ENCODE data around the gene RAD54L. TPM values are rescaled to one million over a fixed set of nuclear protein-coding genes. Genes with fewer than 3 reads are reported as not detected.

The RAD54L gene
- total RNA-seq, 1 donor: 1.4 TPM

DNA sequence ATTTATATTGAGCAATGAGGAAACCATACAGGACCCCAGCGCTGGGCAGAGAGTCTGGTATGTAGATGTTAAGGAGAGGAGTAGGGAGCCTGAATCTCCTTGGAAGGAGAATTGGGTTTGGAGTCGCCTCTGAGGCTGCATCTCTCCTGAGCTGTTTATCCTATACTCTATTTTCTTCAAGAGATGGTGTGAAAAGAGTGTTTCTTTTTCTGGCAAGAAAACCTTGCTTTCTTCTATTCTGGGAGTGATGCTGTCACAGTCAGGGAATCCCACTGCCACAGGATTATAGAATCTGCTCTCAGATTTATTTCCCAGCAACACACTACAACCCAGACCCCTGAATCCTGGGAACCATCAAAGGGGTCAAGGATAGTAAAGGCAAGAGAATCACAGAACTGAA lies 41.2 kb upstream of the RAD54L start:
- Histone ChIP-seq H4K20me1 (ENCODE audit: insufficient read depth, low read length) (peaks cover 5% of the 10 kb centered on the region), H3K36me3 (ENCODE audit: insufficient read depth, low read length) (peaks cover 4% of the 10 kb centered on the region), H3K4me3 (ENCODE audit: insufficient read depth, low read length) (no peak overlapping the region), H3K79me2 (ENCODE audit: insufficient read depth, low read length) (peaks cover 11% of the 10 kb centered on the region), H3K4me2 (ENCODE audit: insufficient read depth, low read length) (no peak overlapping the region), H3K27me3 (ENCODE audit: insufficient read depth, low read length) (no peaks in the 10 kb centered on the region), H3K27ac (ENCODE audit: low read depth, low read length) (no peak overlapping the region), H3K4me1 (ENCODE audit: insufficient read depth, low read length) (peaks cover 12% of the 10 kb centered on the region), H2AFZ (ENCODE audit: low read length) (no peak overlapping the region), H3K9me3 (ENCODE audit: low read depth, low read length) (no peaks in the 10 kb centered on the region)
- DNase-seq (ENCODE audit: insufficient read length, low spot score, missing footprints): no peak
- TF ChIP-seq, protein P1, sequence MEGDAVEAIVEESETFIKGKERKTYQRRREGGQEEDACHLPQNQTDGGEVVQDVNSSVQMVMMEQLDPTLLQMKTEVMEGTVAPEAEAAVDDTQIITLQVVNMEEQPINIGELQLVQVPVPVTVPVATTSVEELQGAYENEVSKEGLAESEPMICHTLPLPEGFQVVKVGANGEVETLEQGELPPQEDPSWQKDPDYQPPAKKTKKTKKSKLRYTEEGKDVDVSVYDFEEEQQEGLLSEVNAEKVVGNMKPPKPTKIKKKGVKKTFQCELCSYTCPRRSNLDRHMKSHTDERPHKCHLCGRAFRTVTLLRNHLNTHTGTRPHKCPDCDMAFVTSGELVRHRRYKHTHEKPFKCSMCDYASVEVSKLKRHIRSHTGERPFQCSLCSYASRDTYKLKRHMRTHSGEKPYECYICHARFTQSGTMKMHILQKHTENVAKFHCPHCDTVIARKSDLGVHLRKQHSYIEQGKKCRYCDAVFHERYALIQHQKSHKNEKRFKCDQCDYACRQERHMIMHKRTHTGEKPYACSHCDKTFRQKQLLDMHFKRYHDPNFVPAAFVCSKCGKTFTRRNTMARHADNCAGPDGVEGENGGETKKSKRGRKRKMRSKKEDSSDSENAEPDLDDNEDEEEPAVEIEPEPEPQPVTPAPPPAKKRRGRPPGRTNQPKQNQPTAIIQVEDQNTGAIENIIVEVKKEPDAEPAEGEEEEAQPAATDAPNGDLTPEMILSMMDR (IDR thresholded peaks at IDR 0.05; ENCODE audit: extremely low read depth, low read depth, low read length): no peak

DNA sequence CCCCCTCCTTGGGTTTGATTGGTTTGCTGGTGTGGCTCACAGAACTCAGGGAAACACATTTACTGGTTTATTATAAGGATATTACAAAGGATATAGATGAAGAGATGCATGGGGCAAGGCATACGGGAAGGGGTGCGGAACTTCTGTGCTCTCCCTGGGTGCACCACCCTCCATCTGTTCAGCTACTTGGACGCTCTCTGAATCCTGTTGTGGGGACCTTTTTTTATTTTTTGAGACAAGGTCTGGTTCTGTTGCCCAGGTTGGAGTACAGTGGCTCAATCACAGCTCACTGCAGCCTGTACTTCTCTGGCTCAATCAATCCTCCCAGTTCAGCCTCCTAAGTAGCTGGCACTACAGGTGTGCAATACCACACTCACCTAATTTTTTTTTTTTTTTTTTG lies 37.0 kb upstream of the RAD54L start:
- TF ChIP-seq, protein P1 (IDR thresholded peaks at IDR 0.05; ENCODE audit: extremely low read depth, low read depth, low read length): no peak
- DNase-seq (ENCODE audit: insufficient read length, low spot score, missing footprints): no peak
- Histone ChIP-seq H2AFZ (ENCODE audit: low read length) (no peak overlapping the region), H3K4me2 (ENCODE audit: insufficient read depth, low read length) (no peak overlapping the region), H4K20me1 (ENCODE audit: insufficient read depth, low read length) (no peaks in the 10 kb centered on the region), H3K9me3 (ENCODE audit: low read depth, low read length) (no peaks in the 10 kb centered on the region), H3K36me3 (ENCODE audit: insufficient read depth, low read length) (peaks cover 4% of the 10 kb centered on the region), H3K27ac (ENCODE audit: low read depth, low read length) (no peak overlapping the region), H3K4me3 (ENCODE audit: insufficient read depth, low read length) (no peak overlapping the region), H3K27me3 (ENCODE audit: insufficient read depth, low read length) (no peaks in the 10 kb centered on the region), H3K79me2 (ENCODE audit: insufficient read depth, low read length) (no peaks in the 10 kb centered on the region), H3K4me1 (ENCODE audit: insufficient read depth, low read length) (no peaks in the 10 kb centered on the region)

DNA sequence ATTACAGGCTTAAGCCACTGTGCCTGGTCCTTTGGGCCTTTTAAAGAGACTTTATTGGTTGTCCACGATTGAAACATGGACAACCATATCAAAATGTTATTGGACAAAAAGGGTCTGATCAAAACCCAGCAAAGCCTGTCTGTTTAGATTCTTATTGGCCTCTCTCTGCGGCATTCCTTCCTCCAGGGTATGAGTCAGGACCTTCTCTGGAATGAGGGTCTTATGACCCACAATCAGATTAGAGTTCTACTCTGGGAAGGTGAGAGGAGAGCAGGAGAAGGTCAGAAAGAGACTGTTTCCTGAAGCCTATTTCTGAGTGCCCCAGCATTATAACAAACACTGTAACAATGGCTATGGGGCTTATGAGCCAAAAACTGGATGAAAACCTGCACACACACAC lies 36.5 kb upstream of the RAD54L start:
- Histone ChIP-seq H3K79me2 (ENCODE audit: insufficient read depth, low read length) (no peaks in the 10 kb centered on the region), H3K9me3 (ENCODE audit: low read depth, low read length) (no peaks in the 10 kb centered on the region), H4K20me1 (ENCODE audit: insufficient read depth, low read length) (no peaks in the 10 kb centered on the region), H3K36me3 (ENCODE audit: insufficient read depth, low read length) (peaks cover 4% of the 10 kb centered on the region), H3K4me1 (ENCODE audit: insufficient read depth, low read length) (no peaks in the 10 kb centered on the region), H3K27ac (ENCODE audit: low read depth, low read length) (no peak overlapping the region), H3K27me3 (ENCODE audit: insufficient read depth, low read length) (no peaks in the 10 kb centered on the region), H3K4me3 (ENCODE audit: insufficient read depth, low read length) (no peak overlapping the region), H3K4me2 (ENCODE audit: insufficient read depth, low read length) (no peak overlapping the region), H2AFZ (ENCODE audit: low read length) (no peak overlapping the region)
- DNase-seq (ENCODE audit: insufficient read length, low spot score, missing footprints): no peak
- TF ChIP-seq, protein P1 (IDR thresholded peaks at IDR 0.05; ENCODE audit: extremely low read depth, low read depth, low read length): no peak

DNA sequence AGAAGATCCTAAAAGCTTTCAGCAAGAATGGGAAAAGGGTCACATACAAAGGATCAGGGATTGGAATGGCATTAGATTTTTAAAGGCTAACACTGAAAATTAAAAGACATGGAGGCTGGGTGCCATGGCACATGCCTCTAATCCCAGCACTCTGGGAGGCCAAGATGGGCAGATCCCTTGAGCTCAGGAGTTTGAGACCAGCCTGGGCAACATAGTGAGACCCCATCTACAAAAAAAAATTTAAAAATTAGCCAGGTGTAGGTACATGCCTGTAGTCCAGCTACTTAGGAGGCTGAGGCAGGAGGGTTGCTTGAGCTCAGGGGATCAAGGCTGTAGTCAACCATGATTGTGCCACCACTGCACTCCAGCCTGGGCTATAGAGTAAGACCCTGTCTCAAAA lies 32.1 kb upstream of the RAD54L start:
- Histone ChIP-seq H3K9me3 (ENCODE audit: low read depth, low read length) (no peaks in the 10 kb centered on the region), H4K20me1 (ENCODE audit: insufficient read depth, low read length) (no peaks in the 10 kb centered on the region), H3K4me1 (ENCODE audit: insufficient read depth, low read length) (no peaks in the 10 kb centered on the region), H3K36me3 (ENCODE audit: insufficient read depth, low read length) (no peaks in the 10 kb centered on the region), H3K79me2 (ENCODE audit: insufficient read depth, low read length) (no peaks in the 10 kb centered on the region), H2AFZ (ENCODE audit: low read length) (no peak overlapping the region), H3K4me3 (ENCODE audit: insufficient read depth, low read length) (no peak overlapping the region), H3K27me3 (ENCODE audit: insufficient read depth, low read length) (no peaks in the 10 kb centered on the region), H3K4me2 (ENCODE audit: insufficient read depth, low read length) (no peak overlapping the region), H3K27ac (ENCODE audit: low read depth, low read length) (no peak overlapping the region)
- TF ChIP-seq, protein P1 (IDR thresholded peaks at IDR 0.05; ENCODE audit: extremely low read depth, low read depth, low read length): no peak
- no peak for DNase-seq (ENCODE audit: insufficient read length, low spot score, missing footprints)
